Transverse colon (tissue), 4 donors: ENCODE data around the gene VWA3B.

Source experiments
- EP300 ChIP-seq: sonication (generic); formaldehyde crosslinking; IDR thresholded peaks from one replicate; pipeline ENCODE4 v1.6.1; 2017; ENCODE audit warnings: antibody characterized with exemption, low read depth
- POLR2A ChIP-seq: fragments of 450-650 bp; IDR thresholded peaks from one replicate; pipeline ENCODE4 v1.6.1; 2016; ENCODE audit warnings: antibody characterized with exemption, mild to moderate bottlenecking, moderate library complexity
- POLR2AphosphoS5 ChIP-seq, 3 donors: sonication (generic); formaldehyde crosslinking; IDR thresholded peaks; one replicate each; pipeline ENCODE4 v1.6.1; 2016; ENCODE audit warnings: antibody characterized with exemption in 3 of 3
- TF ChIP-seq, protein P1 (sequence below), 5 experiments: fragments of 200-600 bp in 3 of 5; fragments of 450-650 bp in 2 of 5; sonication (generic) in 3 of 5; IDR thresholded peaks; 1 replicate in 2 of 5; 2 replicates in 3 of 5; pipeline ENCODE4 v1.5.1; 2016 to 2017; ENCODE audit warnings: antibody characterized with exemption in 5 of 5, inconsistent platforms in 3 of 5, mild to moderate bottlenecking in 2 of 5, moderate library complexity in 1 of 5

DNA sequence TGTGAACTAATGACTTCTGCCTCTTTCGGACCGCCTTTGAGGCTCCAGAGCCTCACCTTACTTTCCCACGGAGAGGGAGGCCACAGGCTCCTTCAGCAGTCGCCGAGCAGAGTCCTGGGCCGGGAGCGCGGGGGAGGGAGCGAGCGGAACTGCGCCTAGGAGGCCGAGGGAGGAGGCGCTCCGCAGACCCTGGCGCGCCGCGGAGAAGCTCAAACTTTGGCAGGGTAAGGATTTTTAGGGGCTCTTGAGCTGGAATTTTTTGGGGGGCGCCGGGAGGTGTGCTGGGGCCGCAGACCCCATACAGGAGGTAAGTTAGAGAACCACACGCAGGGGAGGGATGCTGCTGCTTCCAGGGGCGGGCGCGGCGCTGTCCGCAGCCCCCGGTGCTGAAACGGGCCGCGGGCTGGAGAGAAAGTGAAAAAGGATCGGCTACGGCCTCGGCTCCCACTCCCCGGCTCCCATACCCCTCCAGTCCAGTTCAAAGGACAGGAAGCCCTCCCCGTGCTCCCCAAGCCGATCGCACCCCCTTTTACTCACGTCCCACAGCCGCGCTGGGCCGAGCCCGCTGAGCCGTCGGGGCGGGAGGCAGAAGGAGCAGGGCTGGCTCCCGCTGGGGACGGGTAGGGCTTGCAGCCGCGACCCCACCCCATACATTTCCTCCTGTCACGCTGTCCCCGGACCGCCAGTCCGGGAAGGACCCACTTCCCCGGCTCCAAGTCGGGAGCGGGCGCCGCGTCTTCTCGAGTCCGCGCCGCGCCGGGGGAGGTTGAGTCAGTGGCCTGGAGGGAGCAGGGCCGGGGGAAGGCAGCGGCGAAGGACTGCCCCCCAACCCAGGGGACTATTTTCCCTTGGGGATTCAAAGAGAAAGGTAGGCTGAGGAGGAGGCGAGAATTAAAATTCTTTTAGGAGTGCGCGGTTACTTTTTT lies 259.6 kb downstream of the VWA3B start, which contains the start of gene CNGA3:
- TF ChIP-seq, protein P1, sequence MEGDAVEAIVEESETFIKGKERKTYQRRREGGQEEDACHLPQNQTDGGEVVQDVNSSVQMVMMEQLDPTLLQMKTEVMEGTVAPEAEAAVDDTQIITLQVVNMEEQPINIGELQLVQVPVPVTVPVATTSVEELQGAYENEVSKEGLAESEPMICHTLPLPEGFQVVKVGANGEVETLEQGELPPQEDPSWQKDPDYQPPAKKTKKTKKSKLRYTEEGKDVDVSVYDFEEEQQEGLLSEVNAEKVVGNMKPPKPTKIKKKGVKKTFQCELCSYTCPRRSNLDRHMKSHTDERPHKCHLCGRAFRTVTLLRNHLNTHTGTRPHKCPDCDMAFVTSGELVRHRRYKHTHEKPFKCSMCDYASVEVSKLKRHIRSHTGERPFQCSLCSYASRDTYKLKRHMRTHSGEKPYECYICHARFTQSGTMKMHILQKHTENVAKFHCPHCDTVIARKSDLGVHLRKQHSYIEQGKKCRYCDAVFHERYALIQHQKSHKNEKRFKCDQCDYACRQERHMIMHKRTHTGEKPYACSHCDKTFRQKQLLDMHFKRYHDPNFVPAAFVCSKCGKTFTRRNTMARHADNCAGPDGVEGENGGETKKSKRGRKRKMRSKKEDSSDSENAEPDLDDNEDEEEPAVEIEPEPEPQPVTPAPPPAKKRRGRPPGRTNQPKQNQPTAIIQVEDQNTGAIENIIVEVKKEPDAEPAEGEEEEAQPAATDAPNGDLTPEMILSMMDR (IDR thresholded peaks at IDR 0.05), result no peak
- no peak for TF ChIP-seq POLR2A
- no peak for TF ChIP-seq POLR2AphosphoS5 (IDR thresholded peaks at IDR 0.05)
- no peak for TF ChIP-seq EP300
